HG02642 (cell line): Measurements from ENCODE around the gene SLC35A4.

Experiments
- ATAC-seq: cut with Tn5 transposase; IDR thresholded peaks from one replicate; pipeline ENCODE4 v1.9.1; 2021; ENCODE audit warnings: mild to moderate bottlenecking; ENCODE audit not compliant: unreplicated experiment, poor library complexity

SLC35A4 gene

GRCh38 chr5:140557136-140557805, 7.4 kb upstream of the SLC35A4 start, which contains the start of gene SRA1:
Gene SRA1 (minus strand): TSS chr5:140557473. CDS start chr5:140557452, 21 bp downstream.
- peak; percentile 97 for ATAC-seq

GRCh38 chr5:140557965-140558364, 6.7 kb upstream of the SLC35A4 start:
- no peak for ATAC-seq

GRCh38 chr5:140558542-140558941, 6.1 kb upstream of the SLC35A4 start:
- no peak for ATAC-seq

- ATAC-seq = no peak
Measured at GRCh38 chr5:140560227-140560626, 4.4 kb upstream of the SLC35A4 start.

- no peak for ATAC-seq
Measured at GRCh38 chr5:140561753-140562523, 2.7 kb upstream of the SLC35A4 start.

GRCh38 chr5:140563596-140563995, 1.0 kb upstream of the SLC35A4 start:
- no peak for ATAC-seq

- peak; percentile 2 for ATAC-seq
Measured at GRCh38 chr5:140565024-140565779, 574 bp downstream of the SLC35A4 start.

GRCh38 chr5:140565780-140566095, 1.1 kb downstream of the SLC35A4 start:
- ATAC-seq = no peak

- no peak for ATAC-seq
Measured at GRCh38 chr5:140566665-140567064, 2.0 kb downstream of the SLC35A4 start.

GRCh38 chr5:140567136-140567818, 2.6 kb downstream of the SLC35A4 start:
- ATAC-seq = no peak

GRCh38 chr5:140567871-140568270, 3.2 kb downstream of the SLC35A4 start:
- no peak for ATAC-seq

- ATAC-seq = no peak
Measured at GRCh38 chr5:140568443-140569063, 3.9 kb downstream of the SLC35A4 start.

- peak; percentile 23 for ATAC-seq
Measured at GRCh38 chr5:140569197-140569596, 4.6 kb downstream of the SLC35A4 start.

GRCh38 chr5:140570058-140570457, 5.4 kb downstream of the SLC35A4 start:
- no peak for ATAC-seq

- ATAC-seq = no peak
Measured at GRCh38 chr5:140570488-140570887, 5.9 kb downstream of the SLC35A4 start.

GRCh38 chr5:140571105-140571504, 6.5 kb downstream of the SLC35A4 start:
- ATAC-seq = no peak

- no peak for ATAC-seq
Measured at GRCh38 chr5:140573683-140574082, 9.1 kb downstream of the SLC35A4 start.

GRCh38 chr5:140574165-140574564, 9.5 kb downstream of the SLC35A4 start:
- no peak for ATAC-seq

GRCh38 chr5:140575309-140575708, 10.7 kb downstream of the SLC35A4 start:
- no peak for ATAC-seq

GRCh38 chr5:140576776-140577201, 12.2 kb downstream of the SLC35A4 start:
- ATAC-seq = no peak
